SU-DHL-6 (cell line): ENCODE data around the gene CLDN19.

Source experiments
- CTCF ChIP-seq: fragments of 200-600 bp; sonication (generic); IDR thresholded peaks from one replicate; pipeline ENCODE4 v1.5.1; 2017; ENCODE audit warnings: antibody characterized with exemption, mild to moderate bottlenecking, low read length, moderate library complexity; ENCODE audit not compliant: insufficient read depth, poor library complexity, severe bottlenecking
- EZH2phosphoT487 ChIP-seq: fragments of 200-600 bp; sonication (generic), shearing (Covaris generic); conservative IDR thresholded peaks from 2 replicates; pipeline ENCODE4 v1.6.1; 2018; ENCODE audit warnings: mild to moderate bottlenecking, antibody characterized with exemption, low read length, moderate library complexity, mixed read lengths

- no peak for TF ChIP-seq CTCF
- TF ChIP-seq EZH2phosphoT487, result no peak
Observed at GRCh38 chr1:42713293-42713692, 26.7 kb downstream of the CLDN19 start.
